ENCODE results near the gene F2RL2. TPM values are rescaled to one million over a fixed set of nuclear protein-coding genes. Genes with fewer than 3 reads are reported as not detected.

F2RL2 gene
- polyA plus RNA-seq, 3 donors: 0.14 TPM; not detected in 2

DNA sequence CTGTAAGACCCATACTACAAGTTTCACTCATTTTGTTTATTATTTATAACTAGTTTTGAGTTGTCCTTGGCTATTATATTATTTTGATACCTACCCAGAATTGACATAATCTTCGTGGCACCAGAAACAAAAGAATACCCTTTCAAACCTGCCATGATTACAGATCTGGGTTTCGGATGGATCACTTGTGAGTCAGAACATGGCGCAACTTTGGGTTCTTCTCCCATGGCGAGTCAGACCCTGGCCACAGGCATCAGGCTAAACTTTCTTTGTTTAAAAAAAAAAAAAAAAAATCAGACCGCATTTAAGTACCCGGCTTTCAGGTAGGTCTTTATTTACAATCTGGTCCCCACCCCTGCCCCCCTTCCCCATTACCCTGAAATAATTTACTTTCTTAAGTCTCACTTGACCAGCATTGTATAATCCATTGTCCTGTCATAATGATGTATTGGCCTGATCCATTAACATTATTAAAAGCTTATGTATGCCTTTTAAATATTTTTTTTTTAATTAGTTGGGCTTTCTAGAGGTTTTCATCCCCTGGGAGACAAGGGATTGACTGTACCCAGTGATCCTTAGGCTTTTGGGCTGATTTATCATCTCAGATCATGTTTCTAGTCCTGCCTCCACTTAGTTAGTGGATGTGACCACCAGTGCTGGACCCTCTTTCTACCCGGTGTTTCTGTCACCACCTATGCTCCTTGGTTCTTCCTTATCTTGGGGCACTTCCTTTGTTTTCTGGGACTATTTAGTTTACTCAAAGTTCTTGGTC, 43.9 kb downstream of the F2RL2 start:
- H4K20me1 ChIP-seq (ENCODE audit: insufficient read depth, low read length): peaks cover 62% of the 10 kb centered on the region

DNA sequence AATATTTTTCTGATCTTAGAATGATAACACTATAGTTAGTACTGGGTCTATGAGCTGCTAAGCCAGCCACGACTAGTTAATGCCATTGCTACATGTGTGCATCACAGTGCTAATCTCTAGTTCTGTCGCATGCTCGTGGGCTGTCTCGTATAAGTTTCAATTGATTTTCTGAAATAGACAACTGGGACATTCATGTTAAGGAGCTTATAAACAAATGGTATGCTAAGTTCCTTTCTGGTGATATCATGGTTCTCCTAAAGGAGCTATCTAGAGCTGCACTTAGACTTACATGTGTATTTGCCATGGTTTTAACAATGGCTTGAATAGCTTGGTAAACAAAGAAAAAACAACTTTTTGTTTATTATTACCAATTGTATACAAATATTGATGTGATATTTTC, 46.2 kb downstream of the F2RL2 start:
- H3K9me3 Mint-ChIP-seq: no peaks in the 10 kb centered on the region
- no peak for DNase-seq
- WGBS (ENCODE audit: insufficient coverage): 100% methylated on average over 1 of the region's 4 CpGs
- intact Hi-C loops (cut with micrococcal nuclease): no loop called here
- TF ChIP-seq, protein P1, sequence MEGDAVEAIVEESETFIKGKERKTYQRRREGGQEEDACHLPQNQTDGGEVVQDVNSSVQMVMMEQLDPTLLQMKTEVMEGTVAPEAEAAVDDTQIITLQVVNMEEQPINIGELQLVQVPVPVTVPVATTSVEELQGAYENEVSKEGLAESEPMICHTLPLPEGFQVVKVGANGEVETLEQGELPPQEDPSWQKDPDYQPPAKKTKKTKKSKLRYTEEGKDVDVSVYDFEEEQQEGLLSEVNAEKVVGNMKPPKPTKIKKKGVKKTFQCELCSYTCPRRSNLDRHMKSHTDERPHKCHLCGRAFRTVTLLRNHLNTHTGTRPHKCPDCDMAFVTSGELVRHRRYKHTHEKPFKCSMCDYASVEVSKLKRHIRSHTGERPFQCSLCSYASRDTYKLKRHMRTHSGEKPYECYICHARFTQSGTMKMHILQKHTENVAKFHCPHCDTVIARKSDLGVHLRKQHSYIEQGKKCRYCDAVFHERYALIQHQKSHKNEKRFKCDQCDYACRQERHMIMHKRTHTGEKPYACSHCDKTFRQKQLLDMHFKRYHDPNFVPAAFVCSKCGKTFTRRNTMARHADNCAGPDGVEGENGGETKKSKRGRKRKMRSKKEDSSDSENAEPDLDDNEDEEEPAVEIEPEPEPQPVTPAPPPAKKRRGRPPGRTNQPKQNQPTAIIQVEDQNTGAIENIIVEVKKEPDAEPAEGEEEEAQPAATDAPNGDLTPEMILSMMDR (IDR thresholded peaks at IDR 0.05): no peak
- no peaks in the 10 kb centered on the region for H3K27me3 ChIP-seq (ENCODE audit: control insufficient read depth in 2 of 2, insufficient read depth in 2 of 2, low read length in 2 of 2)
- H3K79me2 ChIP-seq (ENCODE audit: insufficient read depth, low read length): peaks cover 10% of the 10 kb centered on the region
- peaks cover 16 to 53% of the 10 kb centered on the region in 2 donors for H3K36me3 ChIP-seq (replicated peaks in 1 of 2; ENCODE audit: control insufficient read depth in 1 of 2, insufficient read depth in 2 of 2, low read length in 2 of 2)
- H2AFZ ChIP-seq (ENCODE audit: insufficient read depth, low read depth, low read length, poor library complexity, severe bottlenecking): no peak overlapping the region
- no peak overlapping the region for H3K4me2 ChIP-seq (replicated peaks; ENCODE audit: extremely low read depth, low read length, poor library complexity, severe bottlenecking)
- peaks cover 7 to 8% of the 10 kb centered on the region in 2 donors for H3K4me1 ChIP-seq (ENCODE audit: control insufficient read depth in 1 of 2, insufficient read depth in 2 of 2, low read length in 2 of 2)
- H3K27ac Mint-ChIP-seq: no peak overlapping the region
- no peaks in the 10 kb centered on the region for H3K9me3 ChIP-seq (replicated peaks in 1 of 2; ENCODE audit: control insufficient read depth in 1 of 2, insufficient read depth in 1 of 2, low read length in 2 of 2)
- H3K9ac ChIP-seq (ENCODE audit: insufficient read depth, low read length, poor library complexity, severe bottlenecking): no peak overlapping the region
- peaks cover 0 to 1% (median 0%) of the 10 kb centered on the region in 3 donors for H3K27me3 Mint-ChIP-seq (ENCODE audit: low read depth in 3 of 3)
- H3K36me3 Mint-ChIP-seq: peaks cover 30 to 39% of the 10 kb centered on the region in 2 donors
- peaks cover 70% of the 10 kb centered on the region for H4K20me1 ChIP-seq (ENCODE audit: insufficient read depth, low read length)
- H3K4me3 Mint-ChIP-seq: no peak overlapping the region
- no peak overlapping the region for H3K27ac ChIP-seq (ENCODE audit: low read depth in 1 of 2, low read length in 2 of 2)
- H3K4me1 Mint-ChIP-seq: peaks cover 17% of the 10 kb centered on the region
- H3K4me3 ChIP-seq (replicated peaks in 1 of 3; ENCODE audit: low read depth in 2 of 3, low read length in 3 of 3): no peak overlapping the region

More for the DNA sequence above, 43.9 kb downstream of the F2RL2 start:
- peaks cover 0 to 1% (median 0%) of the 10 kb centered on the region in 3 donors for H3K27me3 Mint-ChIP-seq (ENCODE audit: low read depth in 3 of 3)
- peaks cover 33 to 38% of the 10 kb centered on the region in 2 donors for H3K36me3 Mint-ChIP-seq
- Histone ChIP-seq H3K9ac (ENCODE audit: insufficient read depth, low read length, poor library complexity, severe bottlenecking) (no peak overlapping the region), H3K27ac (ENCODE audit: low read depth in 1 of 2, low read length in 2 of 2) (no peak overlapping the region), H3K27me3 (ENCODE audit: control insufficient read depth in 2 of 2, insufficient read depth in 2 of 2, low read length in 2 of 2) (no peaks in the 10 kb centered on the region), H2AFZ (ENCODE audit: insufficient read depth, low read depth, low read length, poor library complexity, severe bottlenecking) (no peak overlapping the region), H3K36me3 (replicated peaks in 1 of 2; ENCODE audit: control insufficient read depth in 1 of 2, insufficient read depth in 2 of 2, low read length in 2 of 2) (peaks cover 16 to 57% of the 10 kb centered on the region in 2 donors), H3K79me2 (ENCODE audit: insufficient read depth, low read length) (peaks cover 8% of the 10 kb centered on the region), H3K4me3 (replicated peaks in 1 of 3; ENCODE audit: low read depth in 2 of 3, low read length in 3 of 3) (no peak overlapping the region), H3K9me3 (replicated peaks in 1 of 2; ENCODE audit: control insufficient read depth in 1 of 2, insufficient read depth in 1 of 2, low read length in 2 of 2) (no peaks in the 10 kb centered on the region), H3K4me1 (ENCODE audit: control insufficient read depth in 1 of 2, insufficient read depth in 2 of 2, low read length in 2 of 2) (peaks cover 18 to 21% of the 10 kb centered on the region in 2 donors), H3K4me2 (replicated peaks; ENCODE audit: extremely low read depth, low read length, poor library complexity, severe bottlenecking) (no peak overlapping the region)
- peak overlapping the region in 2 of 7 donors; percentile 13 to 76 for H3K27ac Mint-ChIP-seq
- 40% methylated on average over 1 of the region's 7 CpGs for WGBS (ENCODE audit: insufficient coverage)
- peak in 2 of 3 donors; percentile 42 to 80 for DNase-seq
- peaks cover 29% of the 10 kb centered on the region for H3K4me1 Mint-ChIP-seq
- TF ChIP-seq, protein P1 (IDR thresholded peaks at IDR 0.05): no peak
- no peak overlapping the region for H3K4me3 Mint-ChIP-seq
- intact Hi-C loops (cut with micrococcal nuclease): no loop called here
- no peaks in the 10 kb centered on the region for H3K9me3 Mint-ChIP-seq
